ENCODE results near the gene PJA2. TPM values are rescaled to one million over a fixed set of nuclear protein-coding genes. Genes with fewer than 3 reads are reported as not detected.

The PJA2 gene
- total RNA-seq, 2 experiments from 2014 or later = 55.4 to 55.6 TPM

DNA sequence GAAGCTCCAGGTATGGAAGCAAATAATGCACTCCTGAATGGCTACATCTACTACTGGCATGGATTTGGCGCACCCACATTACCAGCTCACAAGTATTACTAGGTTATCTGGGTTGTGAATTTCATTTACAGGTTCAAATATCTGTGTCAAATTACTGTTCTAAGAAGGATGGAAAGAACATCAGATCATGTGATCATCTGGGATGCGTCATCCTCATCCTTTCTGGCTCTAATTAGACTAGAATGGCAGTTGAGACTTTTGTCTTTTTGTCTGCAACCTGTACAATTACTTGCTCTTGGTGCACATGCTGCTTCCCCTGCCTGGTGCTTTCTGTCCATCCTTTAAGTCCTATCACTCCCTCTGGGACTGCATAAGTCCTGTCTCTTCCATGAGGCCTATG lies 64.1 kb downstream of the PJA2 start:
- H3K27me3 Mint-ChIP-seq = no peaks in the 10 kb centered on the region
- H3K4me1 Mint-ChIP-seq = peaks cover 19% of the 10 kb centered on the region
- H3K27ac Mint-ChIP-seq = no peak overlapping the region
- no peaks in the 10 kb centered on the region for H3K9me3 Mint-ChIP-seq
- DNase-seq = no peak
- H3K4me3 Mint-ChIP-seq = no peak overlapping the region
- H3K36me3 Mint-ChIP-seq = peaks cover 7% of the 10 kb centered on the region

DNA sequence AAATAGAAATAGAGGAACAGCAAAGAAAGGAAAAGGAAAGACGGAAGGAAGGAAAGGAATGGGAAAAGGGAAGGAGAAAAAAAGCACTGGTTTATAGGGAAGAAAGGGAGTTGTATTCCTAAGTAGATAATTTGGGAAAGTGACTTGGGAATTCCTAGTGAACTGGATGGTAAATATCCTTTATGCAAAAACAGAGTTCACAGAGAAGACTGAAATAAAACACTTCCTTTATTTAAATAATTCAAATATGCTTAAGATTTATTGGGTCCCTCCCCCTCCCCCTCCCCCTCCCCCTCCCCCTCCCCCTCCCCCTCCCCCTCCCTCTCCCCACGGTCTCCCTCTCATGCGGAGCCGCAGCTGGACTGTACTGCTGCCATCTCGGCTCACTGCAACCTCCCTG lies 69.4 kb downstream of the PJA2 start:
- H3K36me3 Mint-ChIP-seq = peaks cover 3% of the 10 kb centered on the region
- no peaks in the 10 kb centered on the region for H3K4me1 Mint-ChIP-seq
- no peak overlapping the region for H3K4me3 Mint-ChIP-seq
- no peaks in the 10 kb centered on the region for H3K27me3 Mint-ChIP-seq
- H3K27ac Mint-ChIP-seq = no peak overlapping the region
- no peak for DNase-seq
- no peaks in the 10 kb centered on the region for H3K9me3 Mint-ChIP-seq

- Mint-ChIP-seq H3K27me3 (no peaks in the 10 kb centered on the region), H3K27ac (no peak overlapping the region), H3K9me3 (no peaks in the 10 kb centered on the region), H3K36me3 (peaks cover 2% of the 10 kb centered on the region), H3K4me1 (no peaks in the 10 kb centered on the region), H3K4me3 (no peak overlapping the region)
- DNase-seq = no peak
Measured at GRCh38 chr5:109335114-109335513, 74.7 kb downstream of the PJA2 start.

- Mint-ChIP-seq H3K9me3 (no peaks in the 10 kb centered on the region), H3K27me3 (no peaks in the 10 kb centered on the region), H3K4me1 (no peaks in the 10 kb centered on the region), H3K36me3 (peaks cover 4% of the 10 kb centered on the region), H3K27ac (no peak overlapping the region), H3K4me3 (no peak overlapping the region)
- DNase-seq = no peak
Measured at GRCh38 chr5:109334056-109334455, 75.7 kb downstream of the PJA2 start.

- Mint-ChIP-seq H3K27ac (no peak overlapping the region), H3K27me3 (no peaks in the 10 kb centered on the region), H3K4me1 (no peaks in the 10 kb centered on the region), H3K36me3 (peaks cover 8% of the 10 kb centered on the region), H3K9me3 (no peaks in the 10 kb centered on the region), H3K4me3 (no peak overlapping the region)
- no peak for DNase-seq
Measured at GRCh38 chr5:109329333-109330237, 80.2 kb downstream of the PJA2 start.

DNA sequence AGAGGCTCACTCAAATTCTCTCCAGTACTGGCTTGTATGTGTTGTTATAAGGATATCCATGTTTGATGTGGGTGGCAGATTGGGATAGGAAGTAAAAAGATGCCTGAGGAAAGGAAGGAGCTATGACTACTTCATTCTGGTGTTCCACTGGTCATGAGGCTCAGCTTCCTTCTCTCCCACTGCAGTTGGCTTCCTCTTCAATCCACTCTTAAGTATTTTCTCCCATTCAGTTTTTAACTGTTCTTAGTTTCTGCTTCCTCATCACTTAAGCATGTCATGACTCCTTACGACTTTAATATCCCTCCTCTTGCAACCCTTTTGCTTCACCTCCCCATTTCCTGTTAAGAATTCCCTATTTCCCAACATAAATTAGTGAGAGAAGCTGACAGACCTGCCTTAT lies 81.1 kb downstream of the PJA2 start:
- Mint-ChIP-seq H3K27me3 (no peaks in the 10 kb centered on the region), H3K27ac (no peak overlapping the region), H3K9me3 (no peaks in the 10 kb centered on the region), H3K4me1 (no peaks in the 10 kb centered on the region), H3K36me3 (peaks cover 8% of the 10 kb centered on the region), H3K4me3 (no peak overlapping the region)
- no peak for DNase-seq

DNA sequence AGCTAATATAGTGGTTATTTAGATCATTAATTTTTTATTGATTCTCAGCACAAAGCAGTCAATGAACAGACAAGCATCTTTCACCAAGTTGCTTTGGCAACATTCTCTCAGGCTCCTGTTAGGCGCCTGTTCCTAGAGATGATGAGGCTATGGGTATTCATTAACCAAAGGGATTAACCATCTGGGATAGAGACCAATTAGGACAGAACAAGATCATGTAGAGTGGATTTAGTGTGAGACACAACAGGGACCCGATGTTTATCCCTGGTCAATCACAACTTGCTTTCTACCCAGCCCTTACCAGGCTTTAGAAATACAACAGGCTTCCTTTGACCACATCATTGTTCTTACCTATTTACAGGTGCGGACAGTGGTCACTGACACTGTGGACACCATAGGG lies 82.2 kb downstream of the PJA2 start:
- Mint-ChIP-seq H3K36me3 (peaks cover 8% of the 10 kb centered on the region), H3K27ac (no peak overlapping the region), H3K9me3 (no peaks in the 10 kb centered on the region)

GRCh38 chr5:109326919-109327318 lies 82.9 kb downstream of the PJA2 start:
- H3K4me1 Mint-ChIP-seq = no peaks in the 10 kb centered on the region

More for the DNA sequence above, 82.2 kb downstream of the PJA2 start:
- DNase-seq = no peak
- Mint-ChIP-seq H3K27me3 (no peaks in the 10 kb centered on the region), H3K4me1 (no peaks in the 10 kb centered on the region), H3K4me3 (no peak overlapping the region)

DNA sequence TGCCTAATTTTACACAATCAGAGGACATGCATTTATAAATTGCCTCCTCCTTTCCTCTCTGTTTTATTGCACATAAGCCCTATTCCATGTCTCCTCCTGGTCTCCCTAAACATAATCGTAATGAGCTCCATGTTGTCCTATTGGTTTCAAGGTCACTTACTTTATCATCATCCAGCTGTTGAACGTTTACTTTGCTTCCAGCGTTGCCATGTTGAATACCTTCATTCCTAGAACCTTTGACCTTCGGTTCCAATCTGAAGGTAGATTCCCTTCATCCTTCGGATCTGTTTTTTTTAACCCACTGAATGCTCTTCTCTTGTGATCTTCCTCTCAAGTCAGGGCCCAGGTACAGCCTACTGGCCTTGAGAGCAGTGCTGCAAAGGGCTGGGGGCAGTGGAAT lies 84.3 kb downstream of the PJA2 start:
- H3K36me3 Mint-ChIP-seq = peaks cover 9% of the 10 kb centered on the region
- DNase-seq = no peak
- H3K4me1 Mint-ChIP-seq = no peaks in the 10 kb centered on the region
- H3K27me3 Mint-ChIP-seq = no peaks in the 10 kb centered on the region
- H3K27ac Mint-ChIP-seq = no peak overlapping the region
- no peak overlapping the region for H3K4me3 Mint-ChIP-seq
- no peaks in the 10 kb centered on the region for H3K9me3 Mint-ChIP-seq

More at GRCh38 chr5:109326919-109327318, 82.9 kb downstream of the PJA2 start:
- H3K27me3 Mint-ChIP-seq = no peaks in the 10 kb centered on the region
- no peak overlapping the region for H3K27ac Mint-ChIP-seq
- H3K9me3 Mint-ChIP-seq = no peaks in the 10 kb centered on the region
- no peak for DNase-seq
- no peak overlapping the region for H3K4me3 Mint-ChIP-seq
- H3K36me3 Mint-ChIP-seq = peaks cover 8% of the 10 kb centered on the region

- Mint-ChIP-seq H3K27ac (no peak overlapping the region), H3K9me3 (peaks cover 1% of the 10 kb centered on the region), H3K4me3 (no peak overlapping the region), H3K4me1 (no peaks in the 10 kb centered on the region), H3K27me3 (no peaks in the 10 kb centered on the region), H3K36me3 (peaks cover 10% of the 10 kb centered on the region)
- no peak for DNase-seq
Measured at GRCh38 chr5:109324931-109325330, 84.8 kb downstream of the PJA2 start.

DNA sequence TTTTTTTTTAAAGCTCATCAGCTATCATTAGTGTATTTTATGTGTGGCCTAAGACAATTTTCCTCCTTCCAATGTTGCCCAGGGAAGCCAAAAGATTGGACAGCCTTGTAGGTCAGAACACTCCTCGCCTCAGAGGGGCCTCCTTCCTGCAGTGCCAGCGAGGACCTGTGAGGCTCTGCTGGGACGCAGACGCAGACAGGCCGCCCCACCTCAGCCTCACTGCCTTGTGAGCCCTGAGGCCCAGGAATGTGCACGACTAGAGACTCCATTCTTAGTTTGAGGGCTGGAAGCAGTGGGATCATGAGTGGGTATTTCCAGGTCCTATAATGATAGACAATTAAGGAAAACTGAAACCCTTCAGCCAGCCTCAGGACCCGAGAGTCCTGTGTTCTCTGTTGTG lies 85.4 kb downstream of the PJA2 start:
- peaks cover 1% of the 10 kb centered on the region for H3K9me3 Mint-ChIP-seq
- no peak overlapping the region for H3K4me3 Mint-ChIP-seq
- H3K27me3 Mint-ChIP-seq = no peaks in the 10 kb centered on the region
- DNase-seq = no peak
- H3K4me1 Mint-ChIP-seq = no peaks in the 10 kb centered on the region
- H3K27ac Mint-ChIP-seq = no peak overlapping the region
- peaks cover 10% of the 10 kb centered on the region for H3K36me3 Mint-ChIP-seq

DNA sequence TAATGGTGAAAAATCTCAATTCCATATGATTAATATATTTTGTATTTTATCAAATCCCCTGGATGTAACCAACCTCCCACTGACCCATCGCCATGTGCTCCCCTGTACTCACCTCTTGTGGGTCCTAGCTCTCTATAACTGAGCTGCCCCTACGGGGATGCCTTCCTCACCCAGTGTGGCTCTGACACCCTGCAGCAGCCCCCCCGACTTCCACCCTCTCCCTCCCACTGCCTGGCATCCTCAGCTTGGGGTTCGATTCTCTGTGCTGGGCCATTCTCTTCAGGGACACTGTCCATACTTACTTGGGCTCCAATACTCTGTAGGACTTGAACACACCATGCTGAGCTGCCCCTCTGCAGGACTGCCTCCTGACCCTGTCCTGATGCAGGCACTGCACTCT lies 87.1 kb downstream of the PJA2 start:
- DNase-seq = no peak
- H3K9me3 Mint-ChIP-seq = peaks cover 1% of the 10 kb centered on the region
- no peaks in the 10 kb centered on the region for H3K4me1 Mint-ChIP-seq
- no peak overlapping the region for H3K4me3 Mint-ChIP-seq
- H3K27ac Mint-ChIP-seq = no peak overlapping the region
- peaks cover 9% of the 10 kb centered on the region for H3K36me3 Mint-ChIP-seq
- no peaks in the 10 kb centered on the region for H3K27me3 Mint-ChIP-seq

DNA sequence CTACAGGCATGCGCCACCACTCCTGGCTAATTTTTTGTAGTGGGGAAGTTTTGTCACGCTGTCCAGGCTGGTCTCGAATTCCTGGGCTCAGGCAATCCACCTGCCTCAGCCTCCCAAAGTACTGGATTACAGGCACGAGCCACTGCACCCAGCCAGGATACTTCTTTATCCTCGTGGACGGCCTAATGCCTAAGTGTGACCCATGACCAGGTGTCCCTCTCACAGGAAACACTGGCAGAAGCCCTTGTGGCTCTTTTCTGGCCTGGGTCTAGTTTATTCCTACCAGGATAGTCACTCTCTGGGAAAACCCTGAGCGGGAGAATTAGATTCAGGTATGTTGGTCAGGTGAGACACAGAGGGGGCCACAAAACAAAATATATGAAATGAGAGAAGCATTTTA lies 90.4 kb downstream of the PJA2 start:
- no peak overlapping the region for H3K27ac Mint-ChIP-seq
- no peak overlapping the region for H3K4me3 Mint-ChIP-seq
- H3K4me1 Mint-ChIP-seq = no peaks in the 10 kb centered on the region
- no peaks in the 10 kb centered on the region for H3K27me3 Mint-ChIP-seq
- no peak for DNase-seq
- peaks cover 1% of the 10 kb centered on the region for H3K9me3 Mint-ChIP-seq
- peaks cover 6% of the 10 kb centered on the region for H3K36me3 Mint-ChIP-seq

GRCh38 chr5:109318455-109319108 lies 91.2 kb downstream of the PJA2 start:
- no peak for DNase-seq
- Mint-ChIP-seq H3K4me1 (no peaks in the 10 kb centered on the region), H3K27ac (no peak overlapping the region), H3K27me3 (no peaks in the 10 kb centered on the region), H3K36me3 (peaks cover 6% of the 10 kb centered on the region), H3K9me3 (peaks cover 1% of the 10 kb centered on the region), H3K4me3 (no peak overlapping the region)

DNA sequence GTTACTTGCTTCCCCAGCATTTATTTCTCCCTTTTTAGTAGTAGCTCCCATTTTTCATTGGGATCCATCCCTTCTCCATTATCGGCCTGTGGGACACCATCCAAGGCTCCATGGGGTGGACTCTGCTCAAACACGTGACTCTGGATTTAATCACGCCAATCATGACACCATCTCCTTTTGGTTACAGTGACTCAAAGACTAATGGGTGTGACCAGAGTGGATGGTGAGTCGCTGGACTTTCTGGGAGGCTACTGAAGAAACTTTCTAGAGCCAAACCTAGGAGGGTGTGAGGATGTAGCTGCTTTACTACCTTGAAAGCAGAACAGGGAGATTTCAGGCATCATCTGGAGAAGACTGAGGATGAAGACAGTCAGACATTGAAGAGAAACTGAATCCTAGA lies 93.1 kb downstream of the PJA2 start:
- Mint-ChIP-seq H3K9me3 (peaks cover 1% of the 10 kb centered on the region), H3K4me1 (no peaks in the 10 kb centered on the region), H3K36me3 (peaks cover 6% of the 10 kb centered on the region)

GRCh38 chr5:109315245-109315644 lies 94.5 kb downstream of the PJA2 start:
- DNase-seq = no peak
- Mint-ChIP-seq H3K36me3 (peaks cover 3% of the 10 kb centered on the region), H3K4me1 (no peaks in the 10 kb centered on the region), H3K9me3 (peaks cover under 1% of the 10 kb centered on the region), H3K4me3 (no peak overlapping the region), H3K27ac (no peak overlapping the region), H3K27me3 (no peaks in the 10 kb centered on the region)

More for the DNA sequence above, 93.1 kb downstream of the PJA2 start:
- no peak overlapping the region for H3K27ac Mint-ChIP-seq
- no peak overlapping the region for H3K4me3 Mint-ChIP-seq
- no peaks in the 10 kb centered on the region for H3K27me3 Mint-ChIP-seq
- no peak for DNase-seq
